Cardiac muscle cell (in vitro differentiated cells and primary cell): ENCODE results near the gene MACROD1. TPM values are rescaled to one million over a fixed set of nuclear protein-coding genes. Genes with fewer than 3 reads are reported as not detected.

Experiments
- DNase-seq, 2 donors: peaks; one replicate each; pipeline versions ENCODE4 v3.0.0 to v3.0.0-alpha.2; 2010 to 2017; ENCODE audit warnings: low read depth in 1 of 2, low spot score in 1 of 2
- H3K27ac ChIP-seq: fragments of 200-600 bp; sonication (generic); 2 replicates; pipeline ENCODE4 v1.5.1; 2016
- H3K27me3 ChIP-seq: fragments of 200-600 bp; sonication (generic); 2 replicates; pipeline ENCODE4 v1.6.0; 2016; ENCODE audit warnings: control low read depth
- H3K36me3 ChIP-seq: fragments of 200-600 bp; sonication (generic); 2 replicates; pipeline ENCODE4 v1.5.1; 2016; ENCODE audit warnings: control low read depth
- H3K4me1 ChIP-seq: fragments of 200-600 bp; sonication (generic); 2 replicates; pipeline ENCODE4 v1.8.1; 2017; ENCODE audit warnings: low read depth, mild to moderate bottlenecking, mixed run types
- H3K4me3 ChIP-seq: fragments of 200-600 bp; sonication (generic); 2 replicates; pipeline ENCODE4 v1.5.1; 2016; ENCODE audit warnings: mild to moderate bottlenecking
- H3K9me3 ChIP-seq: fragments of 200-600 bp; sonication (generic); 2 replicates; pipeline ENCODE4 v1.5.1; 2017; ENCODE audit warnings: low read depth, mild to moderate bottlenecking, control low read depth
- CTCF ChIP-seq: IDR thresholded peaks from 2 replicates; pipeline ENCODE4 v1.5.1; 2012; ENCODE audit warnings: low read depth, mild to moderate bottlenecking, low read length
- polyA plus RNA-seq: library from polyadenylated mRNA; unstranded; fragments of >200 nt; fragmentation: Nextera tagmentation; extraction: Ambion mirVana; gene quantifications from 2 replicates; pipeline ENCODE4 v1.2.1, GENCODE V29; 2016
- total RNA-seq: library from RNA; depleted of rRNA; stranded (reverse); fragments of >200 nt; gene quantifications from 2 replicates; pipeline ENCODE4 v1.2.3, GENCODE V29; 2016

MACROD1 gene
- total and polyA plus RNA-seq, 2 experiments from 2014 or later = 134 to 156 TPM

- Histone ChIP-seq H3K27me3 (peaks cover 17% of the 10 kb centered on the region), H3K27ac (no peak overlapping the region), H3K4me1 (peaks cover 4% of the 10 kb centered on the region), H3K9me3 (no peaks in the 10 kb centered on the region), H3K4me3 (no peak overlapping the region), H3K36me3 (no peaks in the 10 kb centered on the region)
- peak; percentile 25 to 49 for DNase-seq
- TF ChIP-seq CTCF = no peak
Observed at GRCh38 chr11:64007160-64007628, 158.7 kb downstream of the MACROD1 start.

- H3K27ac ChIP-seq = no peak overlapping the region
- H3K27me3 ChIP-seq = peaks cover 17% of the 10 kb centered on the region
- no peak for TF ChIP-seq CTCF
- DNase-seq = no peak
- H3K4me3 ChIP-seq = no peak overlapping the region
- no peaks in the 10 kb centered on the region for H3K36me3 ChIP-seq
- H3K9me3 ChIP-seq = no peaks in the 10 kb centered on the region
- peaks cover 4% of the 10 kb centered on the region for H3K4me1 ChIP-seq
Observed at GRCh38 chr11:64006398-64006797, 159.5 kb downstream of the MACROD1 start.

GRCh38 chr11:64005691-64006090, 160.2 kb downstream of the MACROD1 start:
- Histone ChIP-seq H3K4me3 (no peak overlapping the region), H3K36me3 (no peaks in the 10 kb centered on the region), H3K4me1 (peaks cover 4% of the 10 kb centered on the region), H3K27ac (no peak overlapping the region), H3K9me3 (no peaks in the 10 kb centered on the region), H3K27me3 (peaks cover 17% of the 10 kb centered on the region)
- no peak for DNase-seq
- TF ChIP-seq CTCF = no peak

GRCh38 chr11:64004590-64004984, 161.3 kb downstream of the MACROD1 start:
- no peak overlapping the region for H3K4me3 ChIP-seq
- TF ChIP-seq CTCF = no peak
- H3K4me1 ChIP-seq = peaks cover 4% of the 10 kb centered on the region
- peaks cover 17% of the 10 kb centered on the region for H3K27me3 ChIP-seq
- no peaks in the 10 kb centered on the region for H3K9me3 ChIP-seq
- H3K36me3 ChIP-seq = no peaks in the 10 kb centered on the region
- H3K27ac ChIP-seq = no peak overlapping the region
- DNase-seq = peak in 1 of 2 donors; percentile 25

GRCh38 chr11:64003807-64004589, 161.9 kb downstream of the MACROD1 start:
- TF ChIP-seq CTCF = no peak
- Histone ChIP-seq H3K27ac (no peak overlapping the region), H3K9me3 (no peaks in the 10 kb centered on the region), H3K4me3 (no peak overlapping the region), H3K4me1 (peaks cover 4% of the 10 kb centered on the region), H3K27me3 (peaks cover 12% of the 10 kb centered on the region), H3K36me3 (no peaks in the 10 kb centered on the region)
- peak in 1 of 2 donors; percentile 36 for DNase-seq
